BLaER1 treated with 17β-estradiol and CSF1 and Interleukin-3, amounts not matched to agents 10 nM and 100 nM (cell line): ENCODE measurements around the gene ARID1B.

Experiments
- H3K27ac ChIP-seq, 11 experiments: shearing (Covaris generic); formaldehyde crosslinking; 2 replicates each; pipeline ENCODE4 v1.8.1; 2022
- H3K27me3 ChIP-seq, 11 experiments: shearing (Covaris generic); formaldehyde crosslinking; 2 replicates each; pipeline ENCODE4 v1.8.1; 2022
- H3K36me3 ChIP-seq, 11 experiments: shearing (Covaris generic); formaldehyde crosslinking; 2 replicates each; pipeline ENCODE4 v1.8.1; 2022
- H3K4me1 ChIP-seq, 10 experiments: shearing (Covaris generic); formaldehyde crosslinking; 2 replicates each; pipeline ENCODE4 v1.8.1; 2022
- H3K4me2 ChIP-seq, 11 experiments: shearing (Covaris generic); formaldehyde crosslinking; 2 replicates each; pipeline ENCODE4 v1.8.1; 2022
- H3K4me3 ChIP-seq, 10 experiments: shearing (Covaris generic); formaldehyde crosslinking; 2 replicates each; pipeline ENCODE4 v1.8.1; 2022
- H3K9ac ChIP-seq, 11 experiments: shearing (Covaris generic); formaldehyde crosslinking; 2 replicates each; pipeline ENCODE4 v1.8.1; 2022
- H3K9me3 ChIP-seq, 11 experiments: shearing (Covaris generic); formaldehyde crosslinking; replicated peaks in 1 of 11; 2 replicates each; pipeline ENCODE4 v1.8.1; 2022
- H4K20me1 ChIP-seq, 11 experiments: shearing (Covaris generic); formaldehyde crosslinking; 2 replicates each; pipeline ENCODE4 v1.8.1; 2022
- Cebpa-rat ChIP-seq, 11 experiments: shearing (Covaris generic); IDR thresholded peaks; 2 replicates each; pipeline ENCODE4 v1.8.1; 2022

Gene ARID1B

GRCh38 chr6:156839129-156839528, 62.0 kb downstream of the ARID1B start:
- no peaks in the 10 kb centered on the region for H3K27me3 ChIP-seq
- H3K27ac ChIP-seq, result peak overlapping the region in 9 of 11 experiments; percentile 83 to 90 (median 87); a peak in 18 of 22 replicates
- H3K4me1 ChIP-seq, result peaks cover 41 to 67% (median 58%) of the 10 kb centered on the region in 10 experiments
- TF ChIP-seq Cebpa-rat (IDR thresholded peaks at IDR 0.05), result no peak
- peaks cover 15 to 68% (median 31%) of the 10 kb centered on the region in 11 experiments; a peak in 21 of 22 replicates for H3K36me3 ChIP-seq
- H3K4me3 ChIP-seq, result no peak overlapping the region
- peak overlapping the region in 5 of 11 experiments; percentile 76 to 81 (median 77); a peak in 7 of 22 replicates for H3K9ac ChIP-seq
- peak overlapping the region; percentile 74 to 95 (median 85) for H3K4me2 ChIP-seq
- peaks cover 0 to 92% (median 49%) of the 10 kb centered on the region in 11 experiments; a peak in 17 of 22 replicates for H4K20me1 ChIP-seq
- no peaks in the 10 kb centered on the region for H3K9me3 ChIP-seq

- Histone ChIP-seq H3K27ac (peak overlapping the region; percentile 61 to 90 (median 86); a peak in 21 of 22 replicates), H3K4me1 (peaks cover 44 to 72% (median 62%) of the 10 kb centered on the region in 10 experiments), H3K36me3 (peaks cover 12 to 68% (median 28%) of the 10 kb centered on the region in 11 experiments; a peak in 21 of 22 replicates), H3K9me3 (no peaks in the 10 kb centered on the region), H3K4me3 (peak overlapping the region in 6 of 10 experiments; percentile 40 to 62 (median 46); a peak in 7 of 20 replicates), H3K27me3 (no peaks in the 10 kb centered on the region), H3K9ac (peak overlapping the region; percentile 26 to 81 (median 77); a peak in 21 of 22 replicates), H3K4me2 (peak overlapping the region; percentile 74 to 95 (median 85)), H4K20me1 (peaks cover 0 to 92% (median 46%) of the 10 kb centered on the region in 11 experiments; a peak in 16 of 22 replicates)
- no peak for TF ChIP-seq Cebpa-rat (IDR thresholded peaks at IDR 0.05)
Measured at GRCh38 chr6:156839591-156840001, 62.4 kb downstream of the ARID1B start.

GRCh38 chr6:156840136-156840535, 63.0 kb downstream of the ARID1B start:
- H3K9me3 ChIP-seq, result no peaks in the 10 kb centered on the region
- peak overlapping the region; percentile 26 to 81 (median 77); a peak in 21 of 22 replicates for H3K9ac ChIP-seq
- H3K27ac ChIP-seq, result peak overlapping the region; percentile 61 to 90 (median 86); a peak in 21 of 22 replicates
- H3K4me3 ChIP-seq, result peak overlapping the region; percentile 29 to 62 (median 42); a peak in 16 of 20 replicates
- H3K27me3 ChIP-seq, result no peaks in the 10 kb centered on the region
- no peak for TF ChIP-seq Cebpa-rat (IDR thresholded peaks at IDR 0.05)
- peaks cover 49 to 77% (median 66%) of the 10 kb centered on the region in 10 experiments for H3K4me1 ChIP-seq
- peaks cover 10 to 68% (median 29%) of the 10 kb centered on the region in 11 experiments; a peak in 21 of 22 replicates for H3K36me3 ChIP-seq
- peaks cover 0 to 93% (median 45%) of the 10 kb centered on the region in 11 experiments; a peak in 16 of 22 replicates for H4K20me1 ChIP-seq
- H3K4me2 ChIP-seq, result peak overlapping the region; percentile 74 to 95 (median 85)

GRCh38 chr6:156840606-156841005, 63.4 kb downstream of the ARID1B start:
- Histone ChIP-seq H3K4me3 (peak overlapping the region; percentile 29 to 62 (median 42); a peak in 16 of 20 replicates), H3K9ac (peak overlapping the region; percentile 26 to 81 (median 77); a peak in 21 of 22 replicates)

GRCh38 chr6:156841508-156841907, 64.3 kb downstream of the ARID1B start:
- H3K27me3 ChIP-seq, result no peaks in the 10 kb centered on the region
- no peak overlapping the region for H3K4me3 ChIP-seq
- H3K9me3 ChIP-seq, result no peaks in the 10 kb centered on the region
- peak overlapping the region in 4 of 11 experiments; percentile 72 to 81 (median 76); a peak in 7 of 22 replicates for H3K9ac ChIP-seq
- peak overlapping the region; percentile 74 to 95 (median 85) for H3K4me2 ChIP-seq
- peak overlapping the region in 10 of 11 experiments; percentile 71 to 90 (median 86); a peak in 21 of 22 replicates for H3K27ac ChIP-seq
- TF ChIP-seq Cebpa-rat (IDR thresholded peaks at IDR 0.05), result no peak
- peaks cover 0 to 56% (median 16%) of the 10 kb centered on the region in 11 experiments; a peak in 17 of 22 replicates for H3K36me3 ChIP-seq
- H4K20me1 ChIP-seq, result peaks cover 2 to 96% (median 44%) of the 10 kb centered on the region in 11 experiments; a peak in 18 of 22 replicates
- H3K4me1 ChIP-seq, result peaks cover 62 to 91% (median 79%) of the 10 kb centered on the region in 10 experiments

More at GRCh38 chr6:156840606-156841005, 63.4 kb downstream of the ARID1B start:
- Histone ChIP-seq H3K27ac (peak overlapping the region; percentile 61 to 90 (median 86); a peak in 21 of 22 replicates), H3K36me3 (peaks cover 7 to 65% (median 25%) of the 10 kb centered on the region in 11 experiments; a peak in 21 of 22 replicates), H4K20me1 (peaks cover 0 to 96% (median 45%) of the 10 kb centered on the region in 11 experiments; a peak in 16 of 22 replicates), H3K4me1 (peaks cover 53 to 82% (median 70%) of the 10 kb centered on the region in 10 experiments), H3K4me2 (peak overlapping the region; percentile 74 to 95 (median 85)), H3K27me3 (no peaks in the 10 kb centered on the region), H3K9me3 (no peaks in the 10 kb centered on the region)
- no peak for TF ChIP-seq Cebpa-rat (IDR thresholded peaks at IDR 0.05)

- Histone ChIP-seq H3K27me3 (no peaks in the 10 kb centered on the region), H3K27ac (peak overlapping the region in 2 of 11 experiments; percentile 14 to 87; a peak in 4 of 22 replicates), H3K4me1 (peaks cover 75 to 100% (median 91%) of the 10 kb centered on the region in 10 experiments), H3K9ac (no peak overlapping the region), H3K4me3 (no peak overlapping the region), H4K20me1 (peaks cover 10 to 99% (median 54%) of the 10 kb centered on the region in 11 experiments; a peak in 21 of 22 replicates), H3K9me3 (no peaks in the 10 kb centered on the region), H3K36me3 (peaks cover 0 to 44% (median 9%) of the 10 kb centered on the region in 11 experiments; a peak in 10 of 22 replicates), H3K4me2 (peak overlapping the region in 8 of 11 experiments; percentile 1 to 95 (median 84); a peak in 8 of 22 replicates)
- TF ChIP-seq Cebpa-rat (IDR thresholded peaks at IDR 0.05), result no peak
Measured at GRCh38 chr6:156842598-156843250, 65.5 kb downstream of the ARID1B start.

- H3K4me1 ChIP-seq, result peaks cover 84 to 100% (median 96%) of the 10 kb centered on the region in 10 experiments
- H3K4me2 ChIP-seq, result peak overlapping the region; percentile 20 to 88 (median 45); a peak in 21 of 22 replicates
- TF ChIP-seq Cebpa-rat (IDR thresholded peaks at IDR 0.05), result no peak
- peaks cover 19 to 100% (median 67%) of the 10 kb centered on the region in 11 experiments; a peak in 21 of 22 replicates for H4K20me1 ChIP-seq
- no peaks in the 10 kb centered on the region for H3K9me3 ChIP-seq
- peaks cover 0 to 35% (median 7%) of the 10 kb centered on the region in 11 experiments; a peak in 7 of 22 replicates for H3K36me3 ChIP-seq
- no peak overlapping the region for H3K4me3 ChIP-seq
- no peaks in the 10 kb centered on the region for H3K27me3 ChIP-seq
- 0 out of 22 replicates have a peak overlapping the region, but pooled peaks of 1 of the 11 experiments have one; percentile 17 for H3K9ac ChIP-seq
- peak overlapping the region in 5 of 11 experiments; percentile 1 to 45 (median 7); a peak in 7 of 22 replicates for H3K27ac ChIP-seq
Measured at GRCh38 chr6:156844089-156844488, 66.9 kb downstream of the ARID1B start.

GRCh38 chr6:156845454-156846155, 68.4 kb downstream of the ARID1B start:
- Histone ChIP-seq H3K27me3 (no peaks in the 10 kb centered on the region), H3K9me3 (no peaks in the 10 kb centered on the region), H3K36me3 (peaks cover 0 to 35% (median 7%) of the 10 kb centered on the region in 11 experiments; a peak in 7 of 22 replicates), H4K20me1 (peaks cover 27 to 100% (median 69%) of the 10 kb centered on the region in 11 experiments), H3K9ac (peak overlapping the region in 3 of 11 experiments; percentile 33 to 44 (median 34); a peak in 4 of 22 replicates), H3K4me1 (peaks cover 80 to 100% (median 96%) of the 10 kb centered on the region in 10 experiments), H3K4me3 (no peak overlapping the region), H3K4me2 (peak overlapping the region; percentile 42 to 88 (median 80)), H3K27ac (peak overlapping the region in 9 of 11 experiments; percentile 18 to 71 (median 60); a peak in 17 of 22 replicates)
- TF ChIP-seq Cebpa-rat (IDR thresholded peaks at IDR 0.05), result no peak
